WTC11 (cell line): ENCODE measurements around the gene MUC20. TPM values are rescaled to one million over a fixed set of nuclear protein-coding genes. Genes with fewer than 3 reads are reported as not detected.

Experiments
- ATAC-seq: fragments of 200-7000 bp; cut with Tn5 transposase; 2 replicates; pipeline ENCODE4 v1.10.0; 2021; ENCODE audit warnings: mild to moderate bottlenecking, moderate library complexity
- CTCF ChIA-PET: fragments of 300-600 bp; sonication (Branson Sonifier 250); formaldehyde crosslinking; loops from one replicate; lab custom pipeline; 2021; ENCODE audit warnings: antibody characterized with exemption; lab: Charles Lee
- POLR2A ChIA-PET: fragments of 350-600 bp; sonication (Branson Sonifier 250); formaldehyde crosslinking; loops from one replicate; lab custom pipeline; 2021; ENCODE audit warnings: antibody characterized with exemption; lab: Charles Lee
- DNase-seq: peaks from one replicate; pipeline ENCODE4 v3.0.0; 2021; ENCODE audit warnings: low spot score
- H3K27ac Mint-ChIP-seq: 2 replicates; pipeline ENCODE4 v1.8.0; 2021; ENCODE audit warnings: mixed read lengths
- H3K27me3 Mint-ChIP-seq: 2 replicates; pipeline ENCODE4 v1.8.0; 2021; ENCODE audit warnings: low read depth, mild to moderate bottlenecking, moderate library complexity, mixed read lengths
- H3K36me3 Mint-ChIP-seq: 2 replicates; pipeline ENCODE4 v1.8.0; 2021; ENCODE audit warnings: mixed read lengths
- H3K4me1 Mint-ChIP-seq: 2 replicates; pipeline ENCODE4 v1.8.0; 2022; ENCODE audit warnings: mixed read lengths
- H3K4me3 Mint-ChIP-seq: 2 replicates; pipeline ENCODE4 v1.8.0; 2021; ENCODE audit warnings: mild to moderate bottlenecking, moderate library complexity, mixed read lengths
- H3K9me3 Mint-ChIP-seq: 2 replicates; pipeline ENCODE4 v1.8.0; 2021; ENCODE audit warnings: mixed read lengths
- CBFB ChIP-seq: sonication (generic); formaldehyde crosslinking; IDR thresholded peaks from 2 replicates; pipeline ENCODE4 v1.8.1; 2022; ENCODE audit warnings: mild to moderate bottlenecking, low read depth, missing genetic modification reagents
- CREB1 ChIP-seq: sonication (generic); formaldehyde crosslinking; IDR thresholded peaks from 2 replicates; pipeline ENCODE4 v1.8.0; 2023; ENCODE audit warnings: mild to moderate bottlenecking, missing genetic modification reagents
- ELF4 ChIP-seq: sonication (generic); formaldehyde crosslinking; IDR thresholded peaks from 2 replicates; pipeline ENCODE4 v1.8.1; 2022; ENCODE audit warnings: low read depth, mild to moderate bottlenecking, moderate library complexity, missing genetic modification reagents
- EMX1 ChIP-seq: fragments of 250-450 bp; sonication (Bioruptor Pico); IDR thresholded peaks from 2 replicates; pipeline ENCODE4 v1.8.0; 2021; ENCODE audit warnings: mild to moderate bottlenecking
- ETV6 ChIP-seq: sonication (generic); formaldehyde crosslinking; IDR thresholded peaks from 2 replicates; pipeline ENCODE4 v1.8.1; 2022; ENCODE audit warnings: mild to moderate bottlenecking, missing genetic modification reagents
- FOXK1 ChIP-seq: sonication (generic); formaldehyde crosslinking; IDR thresholded peaks from 2 replicates; pipeline ENCODE4 v1.8.0; 2022; ENCODE audit warnings: mild to moderate bottlenecking, moderate library complexity, missing genetic modification reagents
- GRHL2 ChIP-seq: fragments of 250-450 bp; sonication (Bioruptor Pico); IDR thresholded peaks from 2 replicates; pipeline ENCODE4 v1.8.0; 2022; ENCODE audit warnings: mild to moderate bottlenecking, moderate library complexity; ENCODE audit not compliant: insufficient replicate concordance, severe bottlenecking
- IRF2 ChIP-seq: sonication (generic); formaldehyde crosslinking; IDR thresholded peaks from 2 replicates; pipeline ENCODE4 v1.8.0; 2022; ENCODE audit warnings: low read depth, missing genetic modification reagents, borderline replicate concordance
- NFE2L1 ChIP-seq: sonication (generic); formaldehyde crosslinking; IDR thresholded peaks from 2 replicates; pipeline ENCODE4 v1.8.1; 2023; ENCODE audit warnings: missing genetic modification reagents
- NR3C1 ChIP-seq: sonication (generic); formaldehyde crosslinking; conservative IDR thresholded peaks from 2 replicates; pipeline ENCODE4 v1.8.1; 2023; ENCODE audit warnings: low read depth, mild to moderate bottlenecking, missing genetic modification reagents
- RORB ChIP-seq: fragments of 250-450 bp; sonication (Bioruptor Pico); IDR thresholded peaks from 2 replicates; pipeline ENCODE4 v1.9.0; 2021; ENCODE audit warnings: mild to moderate bottlenecking
- SMAD4 ChIP-seq: sonication (generic); formaldehyde crosslinking; IDR thresholded peaks from 2 replicates; pipeline ENCODE4 v1.8.0; 2022; ENCODE audit warnings: mild to moderate bottlenecking, missing genetic modification reagents
- SOX15 ChIP-seq: fragments of 250-450 bp; sonication (Bioruptor Pico); IDR thresholded peaks from 2 replicates; pipeline ENCODE4 v1.9.0; 2021; ENCODE audit warnings: mild to moderate bottlenecking
- ZNF232 ChIP-seq: sonication (generic); formaldehyde crosslinking; IDR thresholded peaks from 2 replicates; pipeline ENCODE4 v1.8.0; 2022; ENCODE audit warnings: mild to moderate bottlenecking, missing genetic modification reagents
- ZNF423 ChIP-seq: fragments of 250-450 bp; sonication (Bioruptor Pico); IDR thresholded peaks from 2 replicates; pipeline ENCODE4 v2.1.2; 2022; ENCODE audit warnings: mild to moderate bottlenecking, moderate library complexity
- total RNA-seq: library from RNA; stranded (reverse); gene quantifications from 3 replicates; pipeline ENCODE4 v1.2.3, GENCODE V29; 2021
- TF ChIP-seq, protein P1 (sequence below): sonication (generic); formaldehyde crosslinking; IDR thresholded peaks from 2 replicates; pipeline ENCODE4 v1.8.0; 2022; ENCODE audit warnings: mild to moderate bottlenecking, missing genetic modification reagents
- TF ChIP-seq, protein P2 (sequence below): sonication (generic); formaldehyde crosslinking; IDR thresholded peaks from 2 replicates; pipeline ENCODE4 v1.8.1; 2023; ENCODE audit warnings: mild to moderate bottlenecking, missing genetic modification reagents
- TF ChIP-seq, protein P3 (sequence below): sonication (generic); formaldehyde crosslinking; IDR thresholded peaks from 2 replicates; pipeline ENCODE4 v1.8.1; 2023; ENCODE audit warnings: mild to moderate bottlenecking, missing genetic modification reagents, borderline replicate concordance
- TF ChIP-seq, protein P4 (sequence below): sonication (generic); formaldehyde crosslinking; IDR thresholded peaks from 2 replicates; pipeline ENCODE4 v1.8.1; 2023; ENCODE audit warnings: mild to moderate bottlenecking, moderate library complexity, missing genetic modification reagents
- TF ChIP-seq, protein P5 (sequence below): sonication (generic); formaldehyde crosslinking; IDR thresholded peaks from 2 replicates; pipeline ENCODE4 v1.8.1; 2023; ENCODE audit warnings: mild to moderate bottlenecking, missing genetic modification reagents
- TF ChIP-seq, protein P6 (sequence below): sonication (generic); formaldehyde crosslinking; IDR thresholded peaks from 2 replicates; pipeline ENCODE4 v1.8.1; 2022; ENCODE audit warnings: mild to moderate bottlenecking, missing genetic modification reagents, moderate library complexity, borderline replicate concordance

Gene MUC20
- total RNA-seq, 1 experiment from 2014 or later: 0.77 TPM

DNA sequence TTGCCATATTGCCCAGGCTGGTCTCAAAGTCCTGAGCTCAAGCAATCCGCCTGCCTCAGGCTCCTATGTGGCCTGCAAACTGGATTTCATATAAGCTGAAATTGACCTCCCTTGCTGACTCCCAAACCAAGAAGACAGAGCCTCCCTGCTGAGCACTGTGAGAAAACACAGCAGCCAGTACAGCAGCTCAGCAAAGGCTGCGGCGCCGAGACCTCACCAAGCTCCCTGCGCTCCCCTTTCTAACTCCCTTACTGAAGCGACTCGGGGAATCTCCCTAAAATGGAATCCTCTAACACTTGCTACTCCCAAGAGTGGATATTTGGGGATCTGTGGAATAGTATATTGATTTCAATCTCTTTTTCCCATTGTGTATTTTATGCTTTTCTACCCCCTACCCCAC, 34.6 kb downstream of the MUC20 start (continued):
- TF ChIP-seq, protein P1, sequence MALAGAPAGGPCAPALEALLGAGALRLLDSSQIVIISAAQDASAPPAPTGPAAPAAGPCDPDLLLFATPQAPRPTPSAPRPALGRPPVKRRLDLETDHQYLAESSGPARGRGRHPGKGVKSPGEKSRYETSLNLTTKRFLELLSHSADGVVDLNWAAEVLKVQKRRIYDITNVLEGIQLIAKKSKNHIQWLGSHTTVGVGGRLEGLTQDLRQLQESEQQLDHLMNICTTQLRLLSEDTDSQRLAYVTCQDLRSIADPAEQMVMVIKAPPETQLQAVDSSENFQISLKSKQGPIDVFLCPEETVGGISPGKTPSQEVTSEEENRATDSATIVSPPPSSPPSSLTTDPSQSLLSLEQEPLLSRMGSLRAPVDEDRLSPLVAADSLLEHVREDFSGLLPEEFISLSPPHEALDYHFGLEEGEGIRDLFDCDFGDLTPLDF: no peak
- TF ChIP-seq CREB1 (CRISPR knock-in tag) (no peak), CBFB (no peak), FOXK1 (CRISPR knock-in tag) (no peak), IRF2 (CRISPR knock-in tag) (no peak), ZNF232 (CRISPR knock-in tag) (no peak), RORB (CRISPR knock-in tag) (no peak)

DNA sequence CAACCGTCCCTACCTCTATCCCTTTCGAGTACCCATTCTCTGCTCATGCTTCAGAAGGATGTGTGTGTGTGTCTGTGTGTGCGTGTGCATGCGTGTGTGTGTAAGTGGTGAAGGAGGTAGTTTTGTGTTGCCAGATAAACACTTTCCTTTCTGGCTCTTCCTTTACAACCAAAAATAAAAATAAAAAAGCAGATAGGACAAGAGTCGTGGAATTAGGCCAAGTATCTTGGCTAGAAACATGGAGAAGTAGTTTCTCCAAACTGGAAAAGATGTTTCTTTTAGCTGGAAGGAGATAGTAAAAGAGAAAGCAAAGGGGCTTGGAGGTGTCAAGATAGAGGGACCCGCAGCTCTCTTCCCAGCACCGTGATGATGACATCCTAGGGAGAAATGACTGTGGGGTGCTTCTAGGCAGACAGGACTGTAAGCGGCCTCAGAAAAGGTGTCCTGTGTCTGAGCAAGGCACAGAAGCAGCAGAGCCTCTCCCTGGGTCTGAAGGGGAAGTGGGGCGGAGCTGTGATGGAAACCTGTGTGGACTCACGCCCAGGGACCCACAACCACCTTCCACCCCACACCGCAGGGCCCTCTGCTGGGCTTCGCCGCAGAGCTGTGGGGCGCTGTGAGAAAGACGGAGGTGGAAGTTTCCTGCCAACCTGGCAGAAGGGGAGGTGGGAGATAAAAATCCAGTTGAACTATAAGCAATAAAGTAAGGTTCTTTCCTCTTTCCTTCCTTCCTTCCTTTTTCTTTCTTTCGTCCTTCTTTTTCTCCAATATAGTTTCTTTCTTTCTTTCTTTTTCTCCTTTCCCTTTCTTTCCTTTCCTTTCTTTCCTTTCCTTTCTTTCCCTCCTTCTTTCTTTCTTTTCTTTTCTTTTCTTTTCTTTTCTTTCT, 35.3 kb downstream of the MUC20 start:
- POLR2A ChIA-PET: no interaction called here
- no peak for DNase-seq
- no peaks in the 10 kb centered on the region for H3K9me3 Mint-ChIP-seq

DNA sequence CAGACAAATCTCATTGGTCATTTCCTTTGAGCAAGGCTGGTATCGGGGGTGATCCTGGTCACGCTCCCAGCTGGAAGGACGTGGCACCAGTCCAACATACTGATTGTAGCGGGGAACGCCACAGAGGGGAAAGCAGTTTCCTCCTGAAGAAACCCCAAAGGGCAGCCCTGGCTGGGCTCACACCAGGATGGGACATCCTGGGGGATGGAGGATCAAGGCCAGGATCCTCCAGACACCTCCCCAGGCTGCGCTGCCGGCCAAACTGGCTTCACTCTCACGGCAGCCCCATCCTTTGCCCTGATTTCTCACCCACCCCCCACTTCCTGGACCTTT, 36.6 kb downstream of the MUC20 start:
- Mint-ChIP-seq H3K27me3 (no peaks in the 10 kb centered on the region; the same call in 1 of the 2 replicates), H3K9me3 (no peaks in the 10 kb centered on the region), H3K4me3 (no peak overlapping the region), H3K27ac (no peak overlapping the region), H3K36me3 (no peaks in the 10 kb centered on the region), H3K4me1 (peaks cover 5% of the 10 kb centered on the region)
- DNase-seq (no peak), ATAC-seq (no peak; the same call in 1 of the 2 replicates)
- ChIA-PET POLR2A (no interaction called here), CTCF (interaction anchor here (0.6 kb wide), 1 partner anchor 49 kb away, joined by 4 read pairs; no protein-coding TSS in a partner anchor)
- TF ChIP-seq, protein P2, sequence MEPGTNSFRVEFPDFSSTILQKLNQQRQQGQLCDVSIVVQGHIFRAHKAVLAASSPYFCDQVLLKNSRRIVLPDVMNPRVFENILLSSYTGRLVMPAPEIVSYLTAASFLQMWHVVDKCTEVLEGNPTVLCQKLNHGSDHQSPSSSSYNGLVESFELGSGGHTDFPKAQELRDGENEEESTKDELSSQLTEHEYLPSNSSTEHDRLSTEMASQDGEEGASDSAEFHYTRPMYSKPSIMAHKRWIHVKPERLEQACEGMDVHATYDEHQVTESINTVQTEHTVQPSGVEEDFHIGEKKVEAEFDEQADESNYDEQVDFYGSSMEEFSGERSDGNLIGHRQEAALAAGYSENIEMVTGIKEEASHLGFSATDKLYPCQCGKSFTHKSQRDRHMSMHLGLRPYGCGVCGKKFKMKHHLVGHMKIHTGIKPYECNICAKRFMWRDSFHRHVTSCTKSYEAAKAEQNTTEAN (CRISPR knock-in tag): no peak
- TF ChIP-seq, protein P3, sequence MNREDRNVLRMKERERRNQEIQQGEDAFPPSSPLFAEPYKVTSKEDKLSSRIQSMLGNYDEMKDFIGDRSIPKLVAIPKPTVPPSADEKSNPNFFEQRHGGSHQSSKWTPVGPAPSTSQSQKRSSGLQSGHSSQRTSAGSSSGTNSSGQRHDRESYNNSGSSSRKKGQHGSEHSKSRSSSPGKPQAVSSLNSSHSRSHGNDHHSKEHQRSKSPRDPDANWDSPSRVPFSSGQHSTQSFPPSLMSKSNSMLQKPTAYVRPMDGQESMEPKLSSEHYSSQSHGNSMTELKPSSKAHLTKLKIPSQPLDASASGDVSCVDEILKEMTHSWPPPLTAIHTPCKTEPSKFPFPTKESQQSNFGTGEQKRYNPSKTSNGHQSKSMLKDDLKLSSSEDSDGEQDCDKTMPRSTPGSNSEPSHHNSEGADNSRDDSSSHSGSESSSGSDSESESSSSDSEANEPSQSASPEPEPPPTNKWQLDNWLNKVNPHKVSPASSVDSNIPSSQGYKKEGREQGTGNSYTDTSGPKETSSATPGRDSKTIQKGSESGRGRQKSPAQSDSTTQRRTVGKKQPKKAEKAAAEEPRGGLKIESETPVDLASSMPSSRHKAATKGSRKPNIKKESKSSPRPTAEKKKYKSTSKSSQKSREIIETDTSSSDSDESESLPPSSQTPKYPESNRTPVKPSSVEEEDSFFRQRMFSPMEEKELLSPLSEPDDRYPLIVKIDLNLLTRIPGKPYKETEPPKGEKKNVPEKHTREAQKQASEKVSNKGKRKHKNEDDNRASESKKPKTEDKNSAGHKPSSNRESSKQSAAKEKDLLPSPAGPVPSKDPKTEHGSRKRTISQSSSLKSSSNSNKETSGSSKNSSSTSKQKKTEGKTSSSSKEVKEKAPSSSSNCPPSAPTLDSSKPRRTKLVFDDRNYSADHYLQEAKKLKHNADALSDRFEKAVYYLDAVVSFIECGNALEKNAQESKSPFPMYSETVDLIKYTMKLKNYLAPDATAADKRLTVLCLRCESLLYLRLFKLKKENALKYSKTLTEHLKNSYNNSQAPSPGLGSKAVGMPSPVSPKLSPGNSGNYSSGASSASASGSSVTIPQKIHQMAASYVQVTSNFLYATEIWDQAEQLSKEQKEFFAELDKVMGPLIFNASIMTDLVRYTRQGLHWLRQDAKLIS (CRISPR knock-in tag): no peak
- TF ChIP-seq EMX1 (CRISPR knock-in tag) (no peak), ELF4 (CRISPR knock-in tag) (no peak), SMAD4 (CRISPR knock-in tag) (no peak), ZNF423 (CRISPR knock-in tag) (no peak), NR3C1 (CRISPR knock-in tag) (no peak), ETV6 (CRISPR knock-in tag) (no peak), SOX15 (CRISPR knock-in tag) (no peak), GRHL2 (CRISPR knock-in tag) (no peak), CBFB (no peak)
- TF ChIP-seq, protein P4, sequence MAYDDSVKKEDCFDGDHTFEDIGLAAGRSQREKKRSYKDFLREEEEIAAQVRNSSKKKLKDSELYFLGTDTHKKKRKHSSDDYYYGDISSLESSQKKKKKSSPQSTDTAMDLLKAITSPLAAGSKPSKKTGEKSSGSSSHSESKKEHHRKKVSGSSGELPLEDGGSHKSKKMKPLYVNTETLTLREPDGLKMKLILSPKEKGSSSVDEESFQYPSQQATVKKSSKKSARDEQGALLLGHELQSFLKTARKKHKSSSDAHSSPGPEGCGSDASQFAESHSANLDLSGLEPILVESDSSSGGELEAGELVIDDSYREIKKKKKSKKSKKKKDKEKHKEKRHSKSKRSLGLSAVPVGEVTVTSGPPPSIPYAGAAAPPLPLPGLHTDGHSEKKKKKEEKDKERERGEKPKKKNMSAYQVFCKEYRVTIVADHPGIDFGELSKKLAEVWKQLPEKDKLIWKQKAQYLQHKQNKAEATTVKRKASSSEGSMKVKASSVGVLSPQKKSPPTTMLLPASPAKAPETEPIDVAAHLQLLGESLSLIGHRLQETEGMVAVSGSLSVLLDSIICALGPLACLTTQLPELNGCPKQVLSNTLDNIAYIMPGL (CRISPR knock-in tag): no peak

More for the DNA sequence above, 35.3 kb downstream of the MUC20 start:
- TF ChIP-seq, protein P5, sequence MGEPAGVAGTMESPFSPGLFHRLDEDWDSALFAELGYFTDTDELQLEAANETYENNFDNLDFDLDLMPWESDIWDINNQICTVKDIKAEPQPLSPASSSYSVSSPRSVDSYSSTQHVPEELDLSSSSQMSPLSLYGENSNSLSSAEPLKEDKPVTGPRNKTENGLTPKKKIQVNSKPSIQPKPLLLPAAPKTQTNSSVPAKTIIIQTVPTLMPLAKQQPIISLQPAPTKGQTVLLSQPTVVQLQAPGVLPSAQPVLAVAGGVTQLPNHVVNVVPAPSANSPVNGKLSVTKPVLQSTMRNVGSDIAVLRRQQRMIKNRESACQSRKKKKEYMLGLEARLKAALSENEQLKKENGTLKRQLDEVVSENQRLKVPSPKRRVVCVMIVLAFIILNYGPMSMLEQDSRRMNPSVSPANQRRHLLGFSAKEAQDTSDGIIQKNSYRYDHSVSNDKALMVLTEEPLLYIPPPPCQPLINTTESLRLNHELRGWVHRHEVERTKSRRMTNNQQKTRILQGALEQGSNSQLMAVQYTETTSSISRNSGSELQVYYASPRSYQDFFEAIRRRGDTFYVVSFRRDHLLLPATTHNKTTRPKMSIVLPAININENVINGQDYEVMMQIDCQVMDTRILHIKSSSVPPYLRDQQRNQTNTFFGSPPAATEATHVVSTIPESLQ (CRISPR knock-in tag): no peak
- no peak for TF ChIP-seq NFE2L1 (CRISPR knock-in tag)
- TF ChIP-seq, protein P6, sequence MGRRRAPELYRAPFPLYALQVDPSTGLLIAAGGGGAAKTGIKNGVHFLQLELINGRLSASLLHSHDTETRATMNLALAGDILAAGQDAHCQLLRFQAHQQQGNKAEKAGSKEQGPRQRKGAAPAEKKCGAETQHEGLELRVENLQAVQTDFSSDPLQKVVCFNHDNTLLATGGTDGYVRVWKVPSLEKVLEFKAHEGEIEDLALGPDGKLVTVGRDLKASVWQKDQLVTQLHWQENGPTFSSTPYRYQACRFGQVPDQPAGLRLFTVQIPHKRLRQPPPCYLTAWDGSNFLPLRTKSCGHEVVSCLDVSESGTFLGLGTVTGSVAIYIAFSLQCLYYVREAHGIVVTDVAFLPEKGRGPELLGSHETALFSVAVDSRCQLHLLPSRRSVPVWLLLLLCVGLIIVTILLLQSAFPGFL (CRISPR knock-in tag): no peak
- H3K36me3 Mint-ChIP-seq: no peaks in the 10 kb centered on the region
- no peak overlapping the region for H3K27ac Mint-ChIP-seq
- no peak overlapping the region for H3K4me3 Mint-ChIP-seq
- no peak for ATAC-seq
- CTCF ChIA-PET: interaction anchor here (0.8 to 2.4 kb wide), 5 partner anchors 8 to 139 kb away, joined by 3 to 7 read pairs (median 5); no protein-coding TSS in a partner anchor
- H3K4me1 Mint-ChIP-seq: peaks cover 5% of the 10 kb centered on the region
- no peaks in the 10 kb centered on the region; the same call in 1 of the 2 replicates for H3K27me3 Mint-ChIP-seq
